NB4 (cell line): ENCODE data around the gene FAM227B.

Experiments used
- MAX ChIP-seq: IDR thresholded peaks from 2 replicates; pipeline ENCODE4 v1.6.1; 2011; ENCODE audit warnings: low read depth, low read length
- POLR2A ChIP-seq: IDR thresholded peaks from 2 replicates; pipeline ENCODE4 v1.6.1; 2011; ENCODE audit warnings: mild to moderate bottlenecking; ENCODE audit not compliant: insufficient read length; ENCODE audit errors: extremely low read depth
- TF ChIP-seq, protein P1 (sequence below): IDR thresholded peaks from one replicate; pipeline ENCODE4 v1.5.1; 2012; ENCODE audit warnings: low read depth, low read length

DNA sequence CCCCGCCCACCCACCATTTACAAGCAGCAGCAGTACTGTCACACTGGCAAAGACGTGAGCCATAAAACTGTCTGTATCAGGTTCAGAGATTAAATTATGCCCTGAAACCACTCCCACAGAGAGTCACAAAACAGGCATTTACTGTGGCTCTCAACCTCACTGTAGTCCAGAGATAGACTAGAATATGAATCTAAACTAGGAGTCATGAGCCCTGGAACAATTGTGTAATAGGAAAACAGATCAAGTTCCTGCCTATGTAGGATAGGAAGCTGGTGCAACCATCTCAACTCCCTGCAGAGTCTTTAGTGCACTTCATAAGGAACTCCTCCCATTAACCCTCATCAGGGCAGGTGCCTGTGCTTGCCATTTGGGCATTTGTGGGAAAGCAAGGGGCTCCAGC is 61.7 kb downstream of the FAM227B start:
- TF ChIP-seq, protein P1, sequence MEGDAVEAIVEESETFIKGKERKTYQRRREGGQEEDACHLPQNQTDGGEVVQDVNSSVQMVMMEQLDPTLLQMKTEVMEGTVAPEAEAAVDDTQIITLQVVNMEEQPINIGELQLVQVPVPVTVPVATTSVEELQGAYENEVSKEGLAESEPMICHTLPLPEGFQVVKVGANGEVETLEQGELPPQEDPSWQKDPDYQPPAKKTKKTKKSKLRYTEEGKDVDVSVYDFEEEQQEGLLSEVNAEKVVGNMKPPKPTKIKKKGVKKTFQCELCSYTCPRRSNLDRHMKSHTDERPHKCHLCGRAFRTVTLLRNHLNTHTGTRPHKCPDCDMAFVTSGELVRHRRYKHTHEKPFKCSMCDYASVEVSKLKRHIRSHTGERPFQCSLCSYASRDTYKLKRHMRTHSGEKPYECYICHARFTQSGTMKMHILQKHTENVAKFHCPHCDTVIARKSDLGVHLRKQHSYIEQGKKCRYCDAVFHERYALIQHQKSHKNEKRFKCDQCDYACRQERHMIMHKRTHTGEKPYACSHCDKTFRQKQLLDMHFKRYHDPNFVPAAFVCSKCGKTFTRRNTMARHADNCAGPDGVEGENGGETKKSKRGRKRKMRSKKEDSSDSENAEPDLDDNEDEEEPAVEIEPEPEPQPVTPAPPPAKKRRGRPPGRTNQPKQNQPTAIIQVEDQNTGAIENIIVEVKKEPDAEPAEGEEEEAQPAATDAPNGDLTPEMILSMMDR = no peak
- TF ChIP-seq POLR2A (no peak), MAX (no peak)
